HG02763 (cell line): ENCODE results near the gene CLMP.

ENCODE experiments used
- ATAC-seq: cut with Tn5 transposase; IDR thresholded peaks from one replicate; pipeline ENCODE4 v1.9.1; 2021; ENCODE audit warnings: mild to moderate bottlenecking, moderate library complexity; ENCODE audit not compliant: unreplicated experiment

Gene CLMP

GRCh38 chr11:123191939-123192338 is 3.1 kb downstream of the CLMP start:
- no peak for ATAC-seq

DNA sequence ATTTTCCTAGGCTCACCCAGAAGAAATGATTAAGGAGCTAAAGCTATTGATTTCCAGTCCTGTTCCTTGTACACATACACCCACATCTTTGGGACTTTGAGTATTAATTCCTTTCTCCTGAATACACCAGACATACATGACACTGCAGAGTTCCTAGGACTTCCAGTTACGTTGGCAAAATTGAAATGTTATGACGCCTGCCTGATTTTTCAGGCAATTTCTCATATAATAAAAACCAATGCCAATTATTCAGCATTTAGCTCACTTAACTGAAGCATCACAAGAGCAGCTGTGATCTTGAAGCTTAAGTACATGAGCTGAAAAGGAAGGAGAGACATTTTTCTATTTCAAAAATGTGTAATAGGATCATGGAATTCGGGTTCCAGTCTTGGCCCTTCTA is 4.5 kb downstream of the CLMP start:
- ATAC-seq, result no peak

DNA sequence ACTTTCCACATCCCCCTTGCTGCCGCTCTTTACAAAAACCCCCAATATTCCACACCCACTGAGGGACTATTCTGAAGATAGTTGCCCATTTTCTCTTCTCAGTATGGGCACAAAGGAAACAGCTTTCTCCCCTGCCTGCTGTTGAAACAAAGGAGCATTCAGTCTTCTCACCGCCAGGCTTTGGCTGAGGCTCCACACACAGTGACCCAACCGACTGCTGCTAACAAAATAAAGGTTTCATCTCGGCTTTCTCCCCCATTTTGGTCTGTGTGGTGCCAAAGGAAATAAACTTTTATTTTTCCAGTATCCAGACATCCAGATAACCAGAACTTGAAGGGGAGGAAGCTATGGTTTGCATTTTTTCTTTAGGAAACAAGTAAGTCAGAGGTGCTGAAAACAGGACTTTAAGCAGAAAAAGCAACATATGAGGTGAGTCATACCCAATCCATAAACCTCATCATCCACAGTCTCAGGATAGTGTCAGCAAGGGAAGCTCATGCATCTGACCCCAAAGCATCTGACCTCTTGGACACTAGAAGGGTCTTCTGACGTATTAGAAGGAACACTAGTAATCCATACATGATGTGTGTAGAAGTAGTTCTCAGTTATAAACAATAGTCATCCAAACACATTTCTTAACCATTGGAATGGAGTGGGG is 6.4 kb downstream of the CLMP start:
- ATAC-seq, result no peak

- ATAC-seq, result no peak
These were observed 7.2 kb downstream of the CLMP start for GRCh38 chr11:123187665-123188507.

GRCh38 chr11:123187248-123187647 is 7.8 kb downstream of the CLMP start:
- no peak for ATAC-seq

DNA sequence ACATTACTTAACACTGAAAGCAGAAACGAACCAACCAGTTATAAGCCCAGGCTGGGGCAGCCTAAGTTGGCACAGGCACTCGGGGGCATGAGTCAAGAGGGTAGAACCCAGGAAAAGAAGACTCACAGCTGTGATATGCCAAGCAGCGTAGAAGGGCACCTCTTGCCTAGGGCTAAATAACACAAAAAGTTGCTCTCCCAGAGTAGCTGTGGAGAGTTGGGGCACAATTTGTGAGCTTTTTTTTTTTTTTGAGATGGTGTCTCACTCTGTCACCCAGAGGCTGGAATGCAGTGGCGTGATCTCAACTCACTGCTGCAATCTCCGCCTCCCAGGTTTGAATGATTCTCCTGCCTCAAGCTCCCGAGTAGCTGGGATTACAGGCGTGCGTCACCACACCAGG is 8.8 kb downstream of the CLMP start:
- ATAC-seq, result no peak

GRCh38 chr11:123185326-123185725 is 9.7 kb downstream of the CLMP start:
- no peak for ATAC-seq

DNA sequence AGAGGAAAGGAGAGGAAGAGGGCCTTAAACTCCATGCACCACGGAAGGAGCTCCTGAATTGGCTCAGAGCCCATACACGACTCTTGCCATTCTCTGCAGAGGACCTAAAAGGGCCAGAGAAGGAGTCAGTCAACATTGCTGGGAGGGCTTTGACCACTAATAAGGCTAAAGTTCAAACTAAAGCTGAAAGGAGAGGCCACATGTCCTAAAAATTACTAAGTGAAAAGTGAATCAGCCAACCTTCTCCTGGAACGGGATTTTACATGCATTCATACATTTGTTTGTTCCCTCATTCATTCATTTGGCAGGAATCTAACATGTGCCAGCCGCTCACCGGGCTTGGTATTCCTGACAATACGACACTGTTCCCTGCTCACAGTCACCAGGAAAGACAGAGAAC is 10.5 kb downstream of the CLMP start:
- ATAC-seq, result no peak

DNA sequence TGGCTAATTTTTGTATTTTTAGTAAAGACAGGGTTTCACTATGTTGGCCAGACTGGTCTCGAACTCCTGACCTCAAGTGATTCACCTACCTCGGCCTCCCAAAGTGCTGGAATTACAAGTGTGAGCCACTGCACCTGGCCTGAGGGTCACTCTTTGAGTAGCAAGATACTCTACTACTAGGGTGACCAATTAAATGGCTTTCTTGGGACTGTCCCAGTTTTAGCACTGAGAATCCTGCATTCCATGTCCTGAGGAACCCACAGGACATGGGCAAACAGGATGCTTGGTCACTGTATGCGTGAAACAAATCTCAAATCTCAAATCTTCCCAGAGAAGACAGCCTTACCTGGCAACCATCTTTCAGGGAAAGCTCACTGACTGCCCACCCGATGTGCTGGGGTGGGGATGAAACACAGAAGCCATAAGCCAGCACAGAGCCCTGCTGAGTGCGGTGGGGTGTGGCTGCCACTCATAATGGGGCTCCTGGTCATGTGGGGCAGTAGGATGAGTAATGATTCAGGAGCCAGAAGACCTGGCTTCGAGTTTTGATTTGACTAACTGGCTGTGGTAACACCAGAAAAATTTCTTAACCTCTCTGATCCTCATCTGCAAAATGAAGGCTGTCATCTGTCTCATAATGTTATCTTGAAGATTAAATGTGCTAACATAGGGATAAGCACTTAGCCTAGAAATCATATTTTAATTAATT is 11.5 kb downstream of the CLMP start:
- no peak for ATAC-seq

- no peak for ATAC-seq
These were observed 13.1 kb downstream of the CLMP start for GRCh38 chr11:123181767-123182500.

DNA sequence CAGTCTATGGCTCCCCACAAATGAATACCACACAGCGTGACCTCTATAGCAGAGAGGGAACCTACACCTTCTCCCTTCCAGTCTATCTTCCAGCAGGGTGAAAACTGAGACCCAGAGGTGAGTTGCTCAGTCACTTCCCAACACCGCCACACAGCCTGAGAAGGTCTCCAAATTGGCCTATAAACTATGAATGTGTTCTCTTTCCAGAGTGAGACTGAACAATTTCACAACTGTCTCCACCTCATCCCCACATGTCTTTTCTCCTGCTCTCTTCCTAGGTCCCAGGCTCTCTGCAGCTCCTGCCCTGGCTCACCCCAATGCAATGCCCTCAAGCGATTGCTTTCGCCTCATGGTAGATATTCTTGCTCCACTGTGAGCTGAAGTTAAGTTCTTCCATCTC is 14.0 kb downstream of the CLMP start:
- ATAC-seq, result no peak

DNA sequence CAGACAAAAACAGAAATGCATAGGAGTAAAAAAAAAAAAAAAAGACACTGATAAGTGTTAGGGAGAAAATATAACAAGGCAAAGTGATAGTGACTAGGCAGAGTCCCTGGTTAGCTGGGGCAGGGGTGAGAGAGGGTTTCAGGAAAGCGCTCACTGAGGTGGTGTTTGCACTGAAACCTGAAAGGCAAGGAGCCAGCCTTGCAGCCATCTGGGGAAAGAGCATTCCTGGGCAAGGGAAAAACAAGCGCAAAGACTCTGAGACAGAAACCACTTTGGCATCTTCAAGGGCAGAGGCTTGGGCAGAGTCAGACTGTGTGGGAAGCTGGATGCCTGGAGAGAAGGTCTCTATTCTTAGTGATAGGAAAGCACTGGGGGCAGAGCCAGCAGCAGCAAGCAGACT is 14.5 kb downstream of the CLMP start:
- no peak for ATAC-seq

GRCh38 chr11:123180166-123180565 is 14.9 kb downstream of the CLMP start:
- no peak for ATAC-seq

GRCh38 chr11:123179586-123179985 is 15.5 kb downstream of the CLMP start:
- no peak for ATAC-seq

GRCh38 chr11:123178186-123178585 is 16.9 kb downstream of the CLMP start:
- no peak for ATAC-seq

GRCh38 chr11:123176785-123177184 is 18.3 kb downstream of the CLMP start:
- ATAC-seq, result no peak

GRCh38 chr11:123174196-123175183 is 20.6 kb downstream of the CLMP start:
- no peak for ATAC-seq

DNA sequence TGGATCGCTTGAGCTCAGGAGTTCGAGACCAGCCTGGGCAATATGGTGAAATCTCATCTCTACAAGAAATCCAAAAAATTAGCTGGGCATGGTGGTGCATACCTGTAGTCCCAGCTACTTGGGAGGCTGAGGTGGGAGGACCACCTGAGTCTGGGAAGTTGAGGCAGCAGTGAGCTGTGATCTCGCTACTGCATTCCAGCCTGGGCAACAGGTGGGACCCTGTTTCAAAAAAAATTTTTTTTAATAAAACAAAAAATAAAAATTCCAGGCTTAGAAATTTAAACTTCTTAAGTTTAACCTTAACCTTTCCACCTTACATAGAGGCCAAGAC is 21.2 kb downstream of the CLMP start:
- ATAC-seq, result no peak

DNA sequence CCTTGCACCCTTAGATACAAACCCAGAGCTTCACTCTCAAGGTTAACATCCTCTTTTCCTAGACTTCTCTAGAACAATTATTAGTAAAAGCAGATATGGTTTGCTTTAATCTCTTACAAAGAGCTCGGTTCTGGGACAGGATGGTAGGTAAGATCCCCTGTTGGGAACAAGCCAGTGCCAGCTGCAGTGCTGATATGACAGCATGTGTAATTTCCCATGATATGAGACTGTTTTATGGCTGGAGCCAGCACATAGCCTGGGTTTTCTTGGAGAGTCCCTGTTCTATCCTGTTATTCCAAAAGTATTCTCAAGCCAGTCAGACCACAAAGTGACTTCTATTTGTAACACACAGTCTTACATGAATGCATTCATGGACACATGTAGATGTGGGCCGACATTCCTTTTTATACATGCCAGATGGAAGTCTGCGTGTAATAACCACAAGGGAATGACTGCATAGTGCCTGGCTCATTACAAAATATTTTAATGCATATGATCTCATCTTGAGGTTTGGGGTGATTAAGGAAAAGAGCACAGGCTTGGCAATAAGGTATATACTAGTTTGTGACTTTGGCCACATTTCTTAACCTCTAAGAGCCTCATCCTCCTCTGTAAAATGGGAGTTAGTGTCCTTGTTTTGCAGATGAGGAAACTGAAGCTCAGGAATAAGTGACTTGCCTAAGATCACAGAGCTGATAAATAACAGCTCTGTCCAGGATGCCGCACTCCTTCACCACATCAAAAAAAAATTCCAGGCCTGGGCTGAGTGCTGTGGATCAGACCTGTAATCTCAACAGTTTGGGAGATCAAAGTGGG is 21.8 kb downstream of the CLMP start:
- ATAC-seq, result no peak
